ENCODE results near the gene UMODL1.

The UMODL1 gene

DNA sequence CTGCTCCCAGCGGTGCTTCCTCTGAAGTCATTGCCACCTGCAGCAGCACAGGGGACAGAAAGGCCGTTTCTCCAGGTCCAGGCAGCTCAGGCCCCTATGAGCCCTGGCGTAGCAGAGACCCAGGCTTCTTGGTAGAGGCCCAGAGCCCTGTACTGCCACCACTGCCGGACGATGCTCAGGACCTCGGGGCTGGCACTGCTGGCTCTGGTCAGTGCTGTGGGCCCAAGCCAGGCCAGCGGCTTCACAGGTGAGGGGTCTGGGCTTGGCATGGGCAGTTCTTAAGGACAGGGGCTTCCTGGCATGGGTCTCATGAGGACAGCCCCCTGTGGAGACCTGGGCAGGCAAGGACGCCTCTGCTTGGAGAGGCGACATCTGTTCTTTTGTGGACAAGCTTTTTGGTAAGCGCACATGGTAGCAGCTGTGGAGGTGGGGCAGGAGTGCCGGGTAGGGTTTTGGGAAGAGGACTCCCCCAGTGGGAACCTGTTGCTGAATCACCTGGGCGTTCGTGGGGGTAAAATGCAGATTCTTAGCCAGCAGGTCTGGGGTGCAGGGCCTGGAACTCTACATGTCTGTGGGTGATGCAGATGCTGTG is at the start of gene UMODL1:
UMODL1 (plus strand) TSS at position 172 of the 592 bp plus-strand sequence; CDS start at position 172, 0 bp downstream.
- DNase-seq: peak in 2 of 3 experiments; percentile 54 to 79

GRCh38 chr21:42021371-42022090 is 49.6 kb upstream of the UMODL1 start:
- DNase-seq: peak; percentile 67 to 99 (median 94)

DNA sequence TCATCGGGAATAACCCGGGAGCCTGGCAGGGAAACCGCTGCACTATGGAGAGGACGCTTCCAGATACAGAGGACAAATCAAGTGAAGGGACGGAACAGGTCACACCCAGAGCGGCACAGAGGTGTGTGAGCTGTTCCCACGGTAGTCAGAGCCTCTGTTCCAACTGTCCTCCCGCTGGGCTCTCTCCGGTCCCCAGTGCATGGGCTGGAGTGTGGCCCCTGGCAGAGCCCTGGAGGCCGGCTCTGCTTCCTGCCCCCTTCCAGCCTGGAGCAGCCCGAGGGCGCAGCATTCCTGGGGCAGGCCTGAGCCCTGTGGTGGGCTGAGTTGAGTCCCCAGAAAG is 49.1 kb upstream of the UMODL1 start:
- DNase-seq: no peak

- DNase-seq: no peak
Measured at GRCh38 chr21:42022906-42023305, 48.2 kb upstream of the UMODL1 start.

DNA sequence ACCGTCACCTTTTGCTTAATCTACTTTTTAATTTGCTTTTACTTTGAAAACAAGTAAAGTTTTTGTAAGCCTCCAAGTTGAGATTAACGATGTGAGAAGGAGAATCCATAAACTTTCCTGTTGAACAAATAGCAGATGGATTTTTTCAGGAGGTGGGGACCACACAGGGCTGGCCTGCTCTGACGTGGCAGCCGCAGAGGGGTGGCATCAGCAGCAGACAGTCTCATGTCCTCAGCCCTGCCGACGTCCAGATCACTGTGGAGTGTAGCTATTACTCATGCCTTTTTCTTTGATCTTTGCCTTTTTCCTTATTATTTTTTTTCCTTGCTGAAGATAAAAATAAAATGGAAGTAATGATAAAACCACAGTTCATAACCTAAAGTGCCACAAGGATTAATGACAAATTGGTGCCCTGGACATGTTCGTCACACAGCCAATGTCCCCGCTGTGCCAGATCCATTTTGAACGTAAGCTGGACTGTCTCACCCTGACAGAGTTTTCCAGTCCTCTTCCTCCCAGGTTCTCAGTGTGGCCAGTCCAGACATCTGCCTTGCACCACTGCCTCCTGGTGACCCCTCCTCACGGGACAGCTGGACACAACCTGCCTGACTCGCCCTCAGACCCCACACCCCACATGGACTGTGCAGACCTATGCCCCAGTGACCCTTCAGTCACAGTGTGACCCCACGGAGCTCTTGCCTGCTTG is 45.6 kb upstream of the UMODL1 start:
- DNase-seq: no peak

GRCh38 chr21:42026082-42026435 is 45.1 kb upstream of the UMODL1 start:
- DNase-seq: no peak

DNA sequence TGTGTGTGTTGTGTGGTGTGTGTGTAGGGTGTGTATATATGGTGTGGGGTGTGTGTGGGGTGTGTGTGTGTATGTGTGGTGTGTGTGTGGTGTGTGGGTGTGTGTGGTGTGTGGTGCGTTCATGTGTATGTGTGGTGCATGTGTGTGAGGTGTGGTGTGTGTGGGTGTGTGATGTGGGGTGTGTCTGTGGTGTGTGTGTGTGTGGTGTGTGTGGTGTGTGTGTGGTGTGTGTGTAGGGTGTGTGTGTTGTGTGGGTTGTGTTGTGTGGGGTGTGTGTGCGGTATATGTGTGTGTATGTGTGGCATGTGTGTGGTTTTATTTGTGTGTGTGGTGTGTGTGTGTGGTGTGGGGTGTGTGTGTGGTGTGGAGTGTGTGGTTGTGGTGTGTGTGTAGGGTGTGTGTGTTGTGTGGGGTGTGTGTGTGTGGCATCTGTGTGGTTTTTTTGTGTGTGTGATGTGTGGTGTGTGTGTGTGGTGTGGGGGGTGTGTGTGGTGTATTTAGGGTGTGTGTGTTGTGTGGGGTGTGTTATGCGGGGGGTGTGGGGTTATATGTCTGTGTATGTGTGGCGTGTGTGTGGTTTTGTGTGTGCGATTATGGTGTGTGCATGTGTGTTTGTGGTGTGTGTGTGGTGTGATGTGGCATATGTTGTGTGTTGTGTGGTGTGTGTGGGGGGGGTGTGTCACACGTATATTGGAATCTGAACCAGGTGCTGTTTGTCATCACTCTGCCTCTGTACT is 43.9 kb upstream of the UMODL1 start:
- DNase-seq: no peak

GRCh38 chr21:42027822-42028765 is 43.0 kb upstream of the UMODL1 start:
- no peak for DNase-seq

DNA sequence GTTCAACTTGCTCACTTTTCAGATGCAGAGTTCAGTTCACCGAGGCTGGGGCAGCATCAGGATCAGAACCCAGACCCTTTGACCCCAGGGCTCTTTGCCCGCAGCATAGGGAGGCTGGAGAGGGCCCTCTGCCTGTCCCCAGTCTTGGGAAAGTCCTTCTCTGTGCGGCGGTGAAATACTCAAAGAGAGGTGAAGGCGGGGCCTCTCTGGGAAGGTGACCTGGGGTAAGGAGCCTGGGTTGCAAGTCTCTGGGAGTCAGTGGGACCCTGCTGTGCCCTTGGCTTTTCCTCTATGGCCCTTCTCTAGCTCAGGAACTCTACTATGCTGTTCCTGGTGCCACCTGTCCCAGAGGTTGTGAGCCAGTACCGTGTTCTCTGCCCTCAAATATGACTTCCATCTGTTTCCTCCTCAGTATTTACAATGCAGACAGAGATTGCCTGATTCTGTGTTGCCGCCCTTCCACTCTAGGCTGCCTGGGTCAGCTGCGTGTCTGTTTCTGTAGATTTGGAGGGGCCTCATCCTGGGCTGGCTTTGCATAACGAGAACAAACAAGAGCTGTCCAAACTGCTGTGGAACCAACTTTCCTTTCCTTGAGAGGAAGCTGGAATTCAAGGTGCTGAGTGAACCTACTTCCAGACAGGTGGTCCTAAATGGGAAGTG is 42.2 kb upstream of the UMODL1 start:
- no peak for DNase-seq

GRCh38 chr21:42030311-42030710 is 40.8 kb upstream of the UMODL1 start:
- DNase-seq: no peak

GRCh38 chr21:42031241-42031640 is 39.9 kb upstream of the UMODL1 start:
- no peak for DNase-seq

DNA sequence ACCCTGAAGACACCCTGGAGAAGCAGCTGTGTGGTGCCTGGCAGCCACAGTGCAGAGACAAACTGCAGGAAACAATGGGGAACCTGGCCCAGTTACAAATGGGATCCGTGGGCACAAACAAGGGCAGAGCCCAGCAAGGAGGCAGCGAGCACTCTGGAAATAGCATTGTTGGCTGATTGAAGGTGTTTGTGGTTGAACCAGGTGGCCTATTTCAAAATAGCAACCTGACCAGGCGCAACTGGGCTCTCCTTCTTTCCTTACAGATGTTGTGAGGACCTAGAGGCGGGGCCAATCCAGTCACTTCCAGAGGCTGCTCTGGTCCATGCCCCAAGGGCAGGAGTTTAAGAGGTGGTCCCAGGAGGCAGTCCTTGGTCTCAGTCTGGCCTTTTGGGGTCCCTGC is 39.3 kb upstream of the UMODL1 start:
- DNase-seq: no peak

DNA sequence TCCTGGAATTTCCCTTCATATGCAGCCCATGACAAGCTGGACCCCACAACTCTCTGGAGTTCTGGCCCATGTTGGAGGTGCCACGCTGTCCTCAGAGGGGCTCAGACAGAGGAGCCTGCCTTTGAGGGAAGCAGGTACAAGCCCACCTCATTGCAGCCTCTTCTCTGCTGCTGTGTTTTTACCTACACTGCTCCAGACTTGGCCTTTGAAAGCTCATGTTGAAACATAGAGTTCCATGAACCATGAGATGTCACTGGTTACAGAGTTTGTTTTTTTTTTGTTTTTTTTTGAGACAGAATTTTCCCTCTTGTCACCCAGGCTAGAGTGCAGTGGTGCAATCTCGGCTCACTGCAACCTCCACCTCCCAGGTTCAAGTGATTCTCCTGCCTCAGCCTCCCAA is 38.9 kb upstream of the UMODL1 start:
- DNase-seq: no peak

- DNase-seq: no peak
Measured at GRCh38 chr21:42032968-42033367, 38.1 kb upstream of the UMODL1 start.

- DNase-seq: no peak
Measured at GRCh38 chr21:42036313-42036712, 34.8 kb upstream of the UMODL1 start.

GRCh38 chr21:42037516-42037915 is 33.6 kb upstream of the UMODL1 start:
- DNase-seq: no peak

- DNase-seq: no peak
Measured at GRCh38 chr21:42037943-42038342, 33.2 kb upstream of the UMODL1 start.

DNA sequence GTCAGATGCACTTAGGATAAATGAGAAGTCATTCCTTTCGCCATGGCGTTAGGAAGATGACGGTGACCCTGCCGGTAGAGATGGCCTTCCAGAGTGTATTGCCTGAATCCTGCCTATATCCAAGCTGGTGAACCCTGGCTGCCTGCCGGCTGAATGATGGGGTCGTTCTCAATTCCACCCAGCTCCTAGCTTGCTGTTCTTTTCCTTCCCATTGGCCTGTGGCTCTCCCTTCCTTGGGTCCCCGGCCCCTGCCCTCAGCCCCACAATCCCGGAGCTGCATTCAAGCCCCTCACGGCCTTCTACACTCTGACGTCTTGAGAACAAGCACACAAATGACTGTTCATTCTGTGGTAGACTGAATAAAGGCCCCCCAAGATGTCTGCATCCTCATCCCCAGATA is 32.7 kb upstream of the UMODL1 start:
- DNase-seq: no peak

GRCh38 chr21:42038826-42039425 is 32.2 kb upstream of the UMODL1 start:
- DNase-seq: no peak

GRCh38 chr21:42039470-42039901 is 31.6 kb upstream of the UMODL1 start:
- no peak for DNase-seq

DNA sequence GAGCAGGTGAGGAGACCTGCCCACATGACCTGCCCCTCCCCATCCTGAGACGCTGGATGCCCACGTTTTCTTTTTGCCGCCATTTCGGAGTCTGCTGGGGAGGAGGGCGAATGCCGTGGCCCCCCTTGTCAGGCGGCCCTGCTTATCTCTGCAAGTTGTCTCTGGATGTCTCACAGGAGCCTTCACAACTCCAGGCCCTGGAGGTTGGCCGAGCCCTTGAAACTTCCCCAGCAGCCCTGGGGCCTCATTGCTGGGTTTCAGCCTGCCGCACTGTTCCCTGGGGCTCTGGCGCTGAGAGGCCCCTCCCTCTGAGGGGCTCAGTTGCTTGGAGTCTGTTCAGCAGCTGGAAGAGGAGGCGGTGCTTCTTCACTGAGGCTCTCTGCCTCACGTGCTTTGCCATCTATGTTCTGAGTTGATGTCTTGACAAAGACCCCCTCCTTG is 31.2 kb upstream of the UMODL1 start:
- DNase-seq: peak in 1 of 3 experiments; percentile 10

Measured in NCI-H1417 (cell line).